GM23338 (cell line): ENCODE data around the gene OARD1. TPM values are rescaled to one million over a fixed set of nuclear protein-coding genes. Genes with fewer than 3 reads are reported as not detected.

ENCODE experiments used
- ATAC-seq: fragments of 200-7000 bp; cut with Tn5 transposase; 3 replicates; pipeline ENCODE4 v1.9.1; 2020
- DNase-seq: peaks from one replicate; pipeline ENCODE4 v3.0.0-alpha.2; 2015; ENCODE audit warnings: low spot score
- H2AFZ ChIP-seq: fragments of 200-600 bp; sonication (generic); 2 replicates; pipeline ENCODE4 v1.8.0; 2016; ENCODE audit warnings: antibody characterized with exemption, mild to moderate bottlenecking, moderate library complexity
- H3F3A ChIP-seq: fragments of 200-600 bp; sonication (generic); replicated peaks from 2 replicates; pipeline ENCODE4 v1.8.0; 2017; ENCODE audit warnings: antibody characterized with exemption, mixed run types, low read depth
- H3K27ac ChIP-seq: fragments of 200-600 bp; sonication (generic); 2 replicates; pipeline ENCODE4 v1.6.1; 2016; ENCODE audit warnings: low read depth
- H3K27me3 ChIP-seq: fragments of 200-600 bp; sonication (generic); 2 replicates; pipeline ENCODE4 v1.8.0; 2016; ENCODE audit warnings: mild to moderate bottlenecking, mixed run types, moderate library complexity; ENCODE audit not compliant: insufficient read depth
- H3K36me3 ChIP-seq: fragments of 200-600 bp; sonication (generic); 2 replicates; pipeline ENCODE4 v1.8.0; 2016; ENCODE audit warnings: mild to moderate bottlenecking; ENCODE audit not compliant: insufficient read depth
- H3K4me1 ChIP-seq: fragments of 200-600 bp; sonication (generic); 2 replicates; pipeline ENCODE4 v1.8.0; 2016; ENCODE audit warnings: mild to moderate bottlenecking, moderate library complexity; ENCODE audit not compliant: insufficient read depth
- H3K4me2 ChIP-seq: fragments of 200-600 bp; sonication (generic); 2 replicates; pipeline ENCODE4 v1.7.1; 2017; ENCODE audit warnings: mixed run types
- H3K4me3 ChIP-seq: fragments of 200-600 bp; sonication (generic); 2 replicates; pipeline ENCODE4 v1.6.1; 2016; ENCODE audit warnings: mixed run types
- H3K79me2 ChIP-seq: fragments of 200-600 bp; sonication (generic); replicated peaks from 2 replicates; pipeline ENCODE4 v1.8.0; 2017; ENCODE audit warnings: mild to moderate bottlenecking; ENCODE audit not compliant: insufficient read depth
- H3K9me2 ChIP-seq: fragments of 200-600 bp; sonication (generic); 2 replicates; pipeline ENCODE4 v1.8.0; 2017; ENCODE audit not compliant: insufficient read depth
- H4K20me1 ChIP-seq: fragments of 200-600 bp; sonication (generic); replicated peaks from 2 replicates; pipeline ENCODE4 v1.8.0; 2017; ENCODE audit warnings: mild to moderate bottlenecking; ENCODE audit not compliant: insufficient read depth
- H3K27ac Mint-ChIP-seq: 2 replicates; pipeline ENCODE4 v1.8.0; 2020; ENCODE audit warnings: inconsistent platforms, mild to moderate bottlenecking, moderate library complexity, mixed read lengths
- H3K27me3 Mint-ChIP-seq: 3 replicates; pipeline ENCODE4 v1.8.0; 2022; ENCODE audit warnings: low read depth, mild to moderate bottlenecking, moderate library complexity, mixed read lengths, inconsistent platforms; ENCODE audit not compliant: insufficient read depth, poor library complexity
- H3K36me3 Mint-ChIP-seq: 3 replicates; pipeline ENCODE4 v1.8.0; 2021; ENCODE audit warnings: low read depth, mild to moderate bottlenecking, inconsistent platforms, moderate library complexity, mixed read lengths
- H3K4me1 Mint-ChIP-seq: 3 replicates; pipeline ENCODE4 v1.8.0; 2020; ENCODE audit warnings: mild to moderate bottlenecking, inconsistent platforms, mixed read lengths
- H3K4me3 Mint-ChIP-seq: 3 replicates; pipeline ENCODE4 v1.8.0; 2021; ENCODE audit warnings: moderate library complexity, mild to moderate bottlenecking, inconsistent platforms, mixed read lengths
- H3K9me3 Mint-ChIP-seq: 3 replicates; pipeline ENCODE4 v1.8.0; 2020; ENCODE audit warnings: moderate library complexity, mild to moderate bottlenecking, inconsistent platforms, mixed read lengths
- CREB1 ChIP-seq: fragments of 250-450 bp; sonication (Bioruptor Pico); IDR thresholded peaks from 2 replicates; pipeline ENCODE4 v1.5.0; 2020; ENCODE audit warnings: low read depth, mild to moderate bottlenecking, moderate library complexity
- EZH2 ChIP-seq: fragments of 200-600 bp; sonication (generic); IDR thresholded peaks from one replicate; pipeline ENCODE4 v1.8.0; 2017; ENCODE audit warnings: antibody characterized with exemption, mild to moderate bottlenecking, low read depth; ENCODE audit not compliant: unreplicated experiment
- EZH2phosphoT487 ChIP-seq: fragments of 200-600 bp; sonication (generic); IDR thresholded peaks from one replicate; pipeline ENCODE4 v1.8.1; 2018; ENCODE audit warnings: antibody characterized with exemption; ENCODE audit not compliant: unreplicated experiment
- JUNB ChIP-seq: IDR thresholded peaks from one replicate; pipeline ENCODE4 v1.6.1; 2016; ENCODE audit warnings: antibody characterized with exemption; ENCODE audit not compliant: unreplicated experiment
- NANOG ChIP-seq: IDR thresholded peaks from 2 replicates; pipeline ENCODE4 v1.6.1; 2016; ENCODE audit warnings: antibody characterized with exemption, borderline replicate concordance
- POLR2AphosphoS5 ChIP-seq: IDR thresholded peaks from 2 replicates; pipeline ENCODE4 v1.6.1; 2016; ENCODE audit warnings: antibody characterized with exemption, low read depth
- REST ChIP-seq: IDR thresholded peaks from one replicate; pipeline ENCODE4 v1.6.1; 2018; ENCODE audit warnings: antibody characterized with exemption; ENCODE audit not compliant: unreplicated experiment
- STAT1 ChIP-seq: IDR thresholded peaks from one replicate; pipeline ENCODE4 v1.6.1; 2016; ENCODE audit warnings: antibody characterized with exemption; ENCODE audit not compliant: unreplicated experiment
- ZNF114 ChIP-seq: fragments of 250-450 bp; sonication (Bioruptor Pico); IDR thresholded peaks from 2 replicates; pipeline ENCODE4 v1.5.0; 2020; ENCODE audit warnings: mild to moderate bottlenecking, moderate library complexity
- ZNF331 ChIP-seq: fragments of 250-450 bp; sonication (Bioruptor Pico); IDR thresholded peaks from 2 replicates; pipeline ENCODE4 v1.5.0; 2020; ENCODE audit warnings: low read depth, mild to moderate bottlenecking, moderate library complexity
- polyA plus RNA-seq: library from polyadenylated mRNA; unstranded; fragments of >200 nt; fragmentation: Nextera tagmentation; extraction: Ambion mirVana; gene quantifications from 2 replicates; pipeline ENCODE4 v1.2.1, GENCODE V29; 2016
- total RNA-seq: library from RNA; depleted of rRNA; stranded (reverse); fragments of >200 nt; shearing (Covaris generic); gene quantifications from 2 replicates; pipeline ENCODE4 v1.2.3, GENCODE V29; 2014
- TF ChIP-seq, protein P1 (sequence below): fragments of 250-450 bp; sonication (Bioruptor Pico); IDR thresholded peaks from 2 replicates; pipeline ENCODE4 v1.5.0; 2020; ENCODE audit warnings: mild to moderate bottlenecking, moderate library complexity

Gene OARD1
- total and polyA plus RNA-seq, 2 experiments from 2014 or later = 25.9 to 60.8 TPM

DNA sequence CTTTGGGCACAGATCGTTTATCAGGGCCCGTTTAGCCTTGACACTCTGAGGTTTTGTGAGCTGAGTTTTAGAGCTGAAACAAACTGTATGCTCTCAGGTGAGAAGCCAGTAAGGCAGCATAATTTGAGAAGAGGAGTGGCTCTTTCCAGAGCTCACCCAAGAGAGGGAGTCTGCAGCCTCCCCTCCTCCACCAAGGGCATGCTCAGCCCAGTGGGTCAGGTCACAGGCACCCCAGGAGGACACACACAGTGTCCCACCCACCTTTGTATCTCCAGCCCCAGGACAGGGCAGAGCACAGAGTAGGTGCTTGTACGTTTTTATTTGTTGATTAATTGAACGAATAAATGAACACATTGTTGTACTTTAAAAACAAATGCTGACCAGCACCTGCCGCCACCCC is 26.5 kb downstream of the OARD1 start (continued):
- TF ChIP-seq REST = no peak
- TF ChIP-seq POLR2AphosphoS5 = no peak

DNA sequence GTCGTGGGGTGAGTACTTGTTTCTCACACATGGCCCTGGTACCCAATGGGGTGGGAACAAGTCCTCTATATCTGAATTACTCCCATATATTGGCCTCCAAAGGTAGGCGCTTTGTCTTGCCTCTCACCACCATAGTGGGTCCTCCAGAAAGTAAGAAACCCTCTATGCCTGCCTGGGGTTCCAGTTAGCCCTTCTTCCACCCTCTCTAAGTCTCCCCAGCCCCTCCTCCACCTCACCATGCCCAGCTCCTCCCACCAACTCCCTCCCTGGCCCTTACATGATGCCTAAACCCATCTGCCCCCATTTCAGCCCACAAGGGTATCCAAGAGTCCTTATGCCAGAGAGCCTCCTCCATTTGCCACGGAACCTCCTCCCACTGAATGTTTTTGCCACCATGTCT is 29.0 kb downstream of the OARD1 start:
- no peak for DNase-seq
- Histone ChIP-seq H3K4me2 (no peak overlapping the region), H2AFZ (no peak overlapping the region), H3F3A (no peaks in the 10 kb centered on the region), H4K20me1 (no peaks in the 10 kb centered on the region), H3K4me3 (no peak overlapping the region), H3K9me2 (no peaks in the 10 kb centered on the region), H3K27ac (no peak overlapping the region), H3K4me1 (no peaks in the 10 kb centered on the region; the same call in 1 of the 2 replicates), H3K27me3 (no peaks in the 10 kb centered on the region), H3K79me2 (no peaks in the 10 kb centered on the region), H3K36me3 (no peaks in the 10 kb centered on the region; the same call in 1 of the 2 replicates)
- no peaks in the 10 kb centered on the region for H3K36me3 Mint-ChIP-seq
- peaks cover 10% of the 10 kb centered on the region for H3K4me1 Mint-ChIP-seq
- H3K27ac Mint-ChIP-seq = no peak overlapping the region
- no peak for ATAC-seq
- no peak overlapping the region for H3K4me3 Mint-ChIP-seq
- peaks cover 7% of the 10 kb centered on the region for H3K27me3 Mint-ChIP-seq
- H3K9me3 Mint-ChIP-seq = no peaks in the 10 kb centered on the region
- TF ChIP-seq NANOG = no peak
- TF ChIP-seq ZNF331 (CRISPR knock-in tag) = no peak
- TF ChIP-seq STAT1 = no peak
- no peak for TF ChIP-seq POLR2AphosphoS5
- TF ChIP-seq ZNF114 (CRISPR knock-in tag) = no peak
- no peak for TF ChIP-seq JUNB
- TF ChIP-seq, protein P1, sequence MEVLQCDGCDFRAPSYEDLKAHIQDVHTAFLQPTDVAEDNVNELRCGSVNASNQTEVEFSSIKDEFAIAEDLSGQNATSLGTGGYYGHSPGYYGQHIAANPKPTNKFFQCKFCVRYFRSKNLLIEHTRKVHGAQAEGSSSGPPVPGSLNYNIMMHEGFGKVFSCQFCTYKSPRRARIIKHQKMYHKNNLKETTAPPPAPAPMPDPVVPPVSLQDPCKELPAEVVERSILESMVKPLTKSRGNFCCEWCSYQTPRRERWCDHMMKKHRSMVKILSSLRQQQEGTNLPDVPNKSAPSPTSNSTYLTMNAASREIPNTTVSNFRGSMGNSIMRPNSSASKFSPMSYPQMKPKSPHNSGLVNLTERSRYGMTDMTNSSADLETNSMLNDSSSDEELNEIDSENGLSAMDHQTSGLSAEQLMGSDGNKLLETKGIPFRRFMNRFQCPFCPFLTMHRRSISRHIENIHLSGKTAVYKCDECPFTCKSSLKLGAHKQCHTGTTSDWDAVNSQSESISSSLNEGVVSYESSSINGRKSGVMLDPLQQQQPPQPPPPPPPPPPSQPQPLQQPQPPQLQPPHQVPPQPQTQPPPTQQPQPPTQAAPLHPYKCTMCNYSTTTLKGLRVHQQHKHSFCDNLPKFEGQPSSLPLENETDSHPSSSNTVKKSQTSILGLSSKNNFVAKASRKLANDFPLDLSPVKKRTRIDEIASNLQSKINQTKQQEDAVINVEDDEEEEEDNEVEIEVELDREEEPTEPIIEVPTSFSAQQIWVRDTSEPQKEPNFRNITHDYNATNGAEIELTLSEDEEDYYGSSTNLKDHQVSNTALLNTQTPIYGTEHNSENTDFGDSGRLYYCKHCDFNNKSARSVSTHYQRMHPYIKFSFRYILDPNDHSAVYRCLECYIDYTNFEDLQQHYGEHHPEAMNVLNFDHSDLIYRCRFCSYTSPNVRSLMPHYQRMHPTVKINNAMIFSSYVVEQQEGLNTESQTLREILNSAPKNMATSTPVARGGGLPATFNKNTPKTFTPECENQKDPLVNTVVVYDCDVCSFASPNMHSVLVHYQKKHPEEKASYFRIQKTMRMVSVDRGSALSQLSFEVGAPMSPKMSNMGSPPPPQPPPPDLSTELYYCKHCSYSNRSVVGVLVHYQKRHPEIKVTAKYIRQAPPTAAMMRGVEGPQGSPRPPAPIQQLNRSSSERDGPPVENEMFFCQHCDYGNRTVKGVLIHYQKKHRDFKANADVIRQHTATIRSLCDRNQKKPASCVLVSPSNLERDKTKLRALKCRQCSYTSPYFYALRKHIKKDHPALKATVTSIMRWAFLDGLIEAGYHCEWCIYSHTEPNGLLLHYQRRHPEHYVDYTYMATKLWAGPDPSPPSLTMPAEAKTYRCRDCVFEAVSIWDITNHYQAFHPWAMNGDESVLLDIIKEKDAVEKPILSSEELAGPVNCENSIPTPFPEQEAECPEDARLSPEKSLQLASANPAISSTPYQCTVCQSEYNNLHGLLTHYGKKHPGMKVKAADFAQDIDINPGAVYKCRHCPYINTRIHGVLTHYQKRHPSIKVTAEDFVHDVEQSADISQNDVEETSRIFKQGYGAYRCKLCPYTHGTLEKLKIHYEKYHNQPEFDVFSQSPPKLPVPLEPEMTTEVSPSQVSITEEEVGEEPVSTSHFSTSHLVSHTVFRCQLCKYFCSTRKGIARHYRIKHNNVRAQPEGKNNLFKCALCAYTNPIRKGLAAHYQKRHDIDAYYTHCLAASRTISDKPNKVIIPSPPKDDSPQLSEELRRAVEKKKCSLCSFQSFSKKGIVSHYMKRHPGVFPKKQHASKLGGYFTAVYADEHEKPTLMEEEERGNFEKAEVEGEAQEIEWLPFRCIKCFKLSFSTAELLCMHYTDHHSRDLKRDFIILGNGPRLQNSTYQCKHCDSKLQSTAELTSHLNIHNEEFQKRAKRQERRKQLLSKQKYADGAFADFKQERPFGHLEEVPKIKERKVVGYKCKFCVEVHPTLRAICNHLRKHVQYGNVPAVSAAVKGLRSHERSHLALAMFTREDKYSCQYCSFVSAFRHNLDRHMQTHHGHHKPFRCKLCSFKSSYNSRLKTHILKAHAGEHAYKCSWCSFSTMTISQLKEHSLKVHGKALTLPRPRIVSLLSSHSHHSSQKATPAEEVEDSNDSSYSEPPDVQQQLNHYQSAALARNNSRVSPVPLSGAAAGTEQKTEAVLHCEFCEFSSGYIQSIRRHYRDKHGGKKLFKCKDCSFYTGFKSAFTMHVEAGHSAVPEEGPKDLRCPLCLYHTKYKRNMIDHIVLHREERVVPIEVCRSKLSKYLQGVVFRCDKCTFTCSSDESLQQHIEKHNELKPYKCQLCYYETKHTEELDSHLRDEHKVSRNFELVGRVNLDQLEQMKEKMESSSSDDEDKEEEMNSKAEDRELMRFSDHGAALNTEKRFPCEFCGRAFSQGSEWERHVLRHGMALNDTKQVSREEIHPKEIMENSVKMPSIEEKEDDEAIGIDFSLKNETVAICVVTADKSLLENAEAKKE (CRISPR knock-in tag) = no peak
- no peak for TF ChIP-seq EZH2phosphoT487
- TF ChIP-seq REST = no peak
- no peak for TF ChIP-seq EZH2
- no peak for TF ChIP-seq CREB1 (CRISPR knock-in tag)
